Mesenchymal stem cell (in vitro differentiated cells and primary cell): ENCODE results near the gene PPP1R12B.
A peak's percentile ranks its signal among the peaks of the same experiment; 100 is the strongest.

Experiments
- DNase-seq: peaks from one replicate; pipeline ENCODE4 v3.0.0-alpha.2; 2013
- H2AFZ ChIP-seq: one replicate; pipeline ENCODE4 v1.6.1; 2013; ENCODE audit warnings: low read depth, mild to moderate bottlenecking, control low read depth, inconsistent platforms, low read length, moderate library complexity
- H2AK5ac ChIP-seq: 2 replicates; pipeline ENCODE4 v1.6.1; 2013; ENCODE audit warnings: low read length, moderate library complexity, mild to moderate bottlenecking, inconsistent platforms; ENCODE audit not compliant: severe bottlenecking
- H2BK120ac ChIP-seq: one replicate; pipeline ENCODE4 v1.6.1; 2013; ENCODE audit warnings: low read depth, mild to moderate bottlenecking, inconsistent platforms, low read length, moderate library complexity
- H2BK12ac ChIP-seq, 2 experiments: one replicate each; pipeline ENCODE4 v1.6.1; 2013; ENCODE audit warnings: inconsistent platforms in 2 of 2, low read length in 2 of 2, mild to moderate bottlenecking in 2 of 2, moderate library complexity in 2 of 2, control low read depth in 1 of 2
- H2BK15ac ChIP-seq: one replicate; pipeline ENCODE4 v1.6.1; 2013; ENCODE audit warnings: mild to moderate bottlenecking, low read depth, inconsistent platforms; ENCODE audit not compliant: poor library complexity, severe bottlenecking
- H2BK5ac ChIP-seq: 2 replicates; pipeline ENCODE4 v1.6.1; 2013; ENCODE audit warnings: low read depth, mild to moderate bottlenecking, low read length, control low read depth, inconsistent platforms; ENCODE audit not compliant: poor library complexity, severe bottlenecking
- H3K14ac ChIP-seq, 2 experiments: one replicate each; pipeline ENCODE4 v1.6.1; 2013; ENCODE audit warnings: inconsistent platforms in 2 of 2, low read length in 2 of 2, control low read depth in 1 of 2, mild to moderate bottlenecking in 1 of 2, moderate library complexity in 1 of 2
- H3K18ac ChIP-seq, 2 experiments: one replicate each; pipeline ENCODE4 v1.6.1; 2013; ENCODE audit warnings: inconsistent platforms in 2 of 2, low read length in 2 of 2, control low read depth in 1 of 2, low read depth in 1 of 2, mild to moderate bottlenecking in 1 of 2
- H3K23ac ChIP-seq, 2 experiments: one replicate each; pipeline ENCODE4 v1.6.1; 2013; ENCODE audit warnings: inconsistent platforms in 2 of 2, low read length in 2 of 2, mild to moderate bottlenecking in 2 of 2, moderate library complexity in 2 of 2, control low read depth in 1 of 2
- H3K27ac ChIP-seq: 2 replicates; pipeline ENCODE4 v1.5.1; 2013; ENCODE audit warnings: mild to moderate bottlenecking, moderate library complexity, low read length, control low read depth, inconsistent platforms; ENCODE audit not compliant: poor library complexity, severe bottlenecking
- H3K27me3 ChIP-seq, 2 experiments: 2 replicates each; pipeline versions ENCODE4 v1.6.1 to v1.7.0; 2013; ENCODE audit warnings: low read length in 2 of 2, mild to moderate bottlenecking in 2 of 2, moderate library complexity in 2 of 2, control low read depth in 1 of 2, inconsistent platforms in 1 of 2; ENCODE audit not compliant: control insufficient read depth in 1 of 2, insufficient read depth in 1 of 2
- H3K36me3 ChIP-seq, 2 experiments: 2 replicates each; pipeline versions ENCODE4 v1.6.1 to v1.7.0; 2013; ENCODE audit warnings: low read length in 2 of 2, control low read depth in 1 of 2, inconsistent platforms in 1 of 2, low read depth in 1 of 2, mild to moderate bottlenecking in 1 of 2; ENCODE audit not compliant: insufficient read depth in 2 of 2, control insufficient read depth in 1 of 2
- H3K4ac ChIP-seq, 2 experiments: one replicate each; pipeline ENCODE4 v1.6.1; 2013; ENCODE audit warnings: inconsistent platforms in 2 of 2, low read length in 2 of 2, mild to moderate bottlenecking in 2 of 2, moderate library complexity in 2 of 2, control low read depth in 1 of 2, low read depth in 1 of 2
- H3K4me1 ChIP-seq: 2 replicates; pipeline ENCODE4 v1.6.1; 2013; ENCODE audit warnings: low read depth, low read length, control low read depth; ENCODE audit not compliant: control insufficient read depth, insufficient read depth
- H3K4me2 ChIP-seq: 2 replicates; pipeline ENCODE4 v1.6.1; 2013; ENCODE audit warnings: low read length, mild to moderate bottlenecking, inconsistent platforms; ENCODE audit not compliant: poor library complexity, severe bottlenecking
- H3K4me3 ChIP-seq, 2 experiments: 2 replicates each; pipeline versions ENCODE4 v1.5.1 to v1.7.0; 2013; ENCODE audit warnings: low read length in 2 of 2, mild to moderate bottlenecking in 2 of 2, control low read depth in 1 of 2, low read depth in 1 of 2; ENCODE audit not compliant: insufficient read depth in 1 of 2
- H3K79me1 ChIP-seq: replicated peaks from 2 replicates; pipeline ENCODE4 v1.6.1; 2013; ENCODE audit warnings: mild to moderate bottlenecking, control low read depth, low read length, inconsistent platforms; ENCODE audit not compliant: poor library complexity, severe bottlenecking
- H3K9ac ChIP-seq: 2 replicates; pipeline ENCODE4 v1.7.0; 2013; ENCODE audit warnings: mild to moderate bottlenecking, low read length, moderate library complexity
- H3K9me3 ChIP-seq: 2 replicates; pipeline ENCODE4 v1.7.0; 2013; ENCODE audit warnings: mild to moderate bottlenecking, low read length; ENCODE audit not compliant: control insufficient read depth
- H4K8ac ChIP-seq: one replicate; pipeline ENCODE4 v1.6.1; 2013; ENCODE audit warnings: inconsistent platforms, mild to moderate bottlenecking, low read length, moderate library complexity
- H4K91ac ChIP-seq: one replicate; pipeline ENCODE4 v1.6.1; 2013; ENCODE audit warnings: mild to moderate bottlenecking, low read length, inconsistent platforms
- WGBS: methylation state at CpG from one replicate; pipeline ENCODE4 v1.1.7; 2013; ENCODE audit warnings: mixed read lengths; 5-methylcytosine and 5-hydroxymethylcytosine counted together

The PPP1R12B gene

DNA sequence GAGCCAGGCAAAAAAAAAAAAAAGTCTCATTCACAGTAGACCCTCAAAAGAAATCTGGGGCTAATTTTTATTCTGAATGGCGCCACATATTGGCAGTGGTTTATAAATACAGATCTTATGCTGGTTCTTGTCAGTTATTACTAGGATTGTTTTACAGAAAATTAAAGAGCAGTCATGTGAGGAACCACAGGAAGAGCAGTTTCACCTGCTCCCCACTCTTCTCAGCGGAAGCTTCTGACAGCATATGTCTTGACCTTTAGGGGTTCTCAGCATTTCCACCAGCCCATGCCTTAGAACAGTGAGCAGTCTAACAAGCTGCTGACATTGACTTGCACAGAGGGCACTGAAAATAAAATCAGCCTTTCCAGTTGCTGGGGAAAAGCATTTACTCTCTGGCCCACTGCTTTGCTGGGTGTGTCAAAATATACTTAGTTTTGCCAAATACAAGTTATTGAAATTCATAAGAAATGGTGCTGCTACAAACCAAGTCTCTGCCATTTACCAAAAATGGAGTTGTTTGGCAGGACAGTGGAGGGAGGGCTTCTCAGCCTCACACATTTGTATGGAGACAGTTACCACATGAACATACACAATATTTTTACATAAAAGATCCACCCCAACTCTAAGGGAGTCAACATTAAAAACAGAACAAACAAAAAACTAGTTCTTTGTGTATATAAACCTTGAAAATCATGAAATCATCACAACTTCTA lies 217.5 kb downstream of the PPP1R12B start:
- Histone ChIP-seq H3K4me1 (peaks cover 8% of the 10 kb centered on the region), H2BK5ac (no peak overlapping the region), H3K36me3 (peaks cover 0 to 3% of the 10 kb centered on the region in 2 experiments), H3K23ac (no peak overlapping the region), H3K4me3 (no peak overlapping the region), H3K4ac (no peak overlapping the region), H4K91ac (no peak overlapping the region), H2AFZ (no peak overlapping the region), H2BK120ac (no peak overlapping the region), H2BK15ac (no peak overlapping the region), H3K9ac (no peak overlapping the region), H3K4me2 (no peak overlapping the region), H3K27me3 (no peaks in the 10 kb centered on the region), H2AK5ac (no peak overlapping the region), H4K8ac (no peak overlapping the region), H3K27ac (peak overlapping the region; percentile 46), H3K14ac (no peak overlapping the region), H3K9me3 (no peaks in the 10 kb centered on the region), H2BK12ac (no peak overlapping the region), H3K79me1 (no peaks in the 10 kb centered on the region), H3K18ac (no peak overlapping the region)
- 78% methylated on average over 2 of the region's 2 CpGs for WGBS
- DNase-seq = no peak

DNA sequence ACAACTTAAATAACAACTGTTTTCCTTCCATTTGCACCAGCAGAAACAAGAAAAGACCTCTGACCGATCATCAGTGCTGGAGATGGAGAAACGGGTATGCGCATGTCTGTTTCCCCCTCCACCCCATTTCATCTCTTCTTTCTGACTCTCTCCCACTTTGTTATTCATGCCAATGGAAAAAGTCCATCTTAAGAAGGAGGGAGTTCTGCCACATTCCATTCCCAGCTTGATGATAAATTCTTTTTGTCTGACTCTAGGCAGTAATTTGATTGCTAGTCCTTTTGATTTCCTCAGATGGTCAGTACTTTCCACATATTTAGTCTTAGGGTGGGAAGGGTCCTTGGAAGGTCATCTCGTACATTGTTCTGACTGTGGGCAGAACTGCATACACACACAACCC lies 219.2 kb downstream of the PPP1R12B start:
- Histone ChIP-seq H2AK5ac (no peak overlapping the region), H2AFZ (no peak overlapping the region), H2BK5ac (no peak overlapping the region), H3K4ac (no peak overlapping the region), H3K9ac (no peak overlapping the region), H3K18ac (no peak overlapping the region), H2BK120ac (no peak overlapping the region), H3K23ac (no peak overlapping the region), H3K79me1 (no peaks in the 10 kb centered on the region), H3K4me2 (no peak overlapping the region), H2BK15ac (no peak overlapping the region), H3K27me3 (no peaks in the 10 kb centered on the region), H2BK12ac (no peak overlapping the region), H3K4me3 (no peak overlapping the region), H4K8ac (no peak overlapping the region), H3K14ac (no peak overlapping the region), H3K36me3 (peaks cover 0 to 8% of the 10 kb centered on the region in 2 experiments), H3K4me1 (peaks cover 8% of the 10 kb centered on the region), H4K91ac (no peak overlapping the region), H3K27ac (peak overlapping the region; percentile 63), H3K9me3 (no peaks in the 10 kb centered on the region)
- WGBS = 88% methylated on average over 4 of the region's 4 CpGs
- DNase-seq = no peak

DNA sequence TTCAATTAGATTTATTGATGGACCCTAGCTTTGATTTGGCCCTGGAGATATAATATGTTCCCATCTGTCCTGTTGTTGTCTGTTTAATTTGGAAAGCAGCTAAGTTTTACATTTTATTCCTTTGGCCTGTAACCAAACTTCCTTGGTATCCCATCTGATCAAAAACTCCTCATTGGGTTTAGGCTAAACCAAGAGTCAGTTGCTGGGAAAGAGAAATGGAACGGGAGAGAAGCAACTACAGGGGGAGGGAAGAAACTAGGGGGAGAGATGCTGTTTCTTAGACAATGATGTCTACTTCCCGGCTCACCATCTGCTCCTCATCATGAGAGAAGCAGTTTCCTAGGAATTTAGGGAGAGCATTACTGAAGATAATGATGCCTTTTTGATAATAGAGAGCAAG lies 219.9 kb downstream of the PPP1R12B start:
- 86% methylated on average over 1 of the region's 2 CpGs for WGBS
- H3K23ac ChIP-seq = no peak overlapping the region

DNA sequence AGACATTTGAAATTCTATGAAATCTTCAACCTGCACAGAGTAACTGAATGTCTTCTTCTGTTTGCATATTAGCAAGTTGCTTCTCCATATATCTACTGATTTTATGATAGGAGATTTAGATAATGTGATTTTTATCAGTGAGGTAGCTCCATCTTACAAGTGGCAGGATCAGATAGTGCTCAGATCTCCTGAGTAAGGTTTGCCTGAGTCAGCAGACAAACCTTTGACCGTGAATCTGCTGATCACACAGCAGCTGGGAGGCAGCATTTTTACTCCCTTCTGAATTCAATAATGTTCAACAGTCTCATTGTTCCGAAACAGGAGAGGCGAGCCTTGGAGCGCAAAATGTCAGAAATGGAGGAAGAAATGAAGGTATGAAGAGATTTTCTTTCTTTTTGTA lies 220.3 kb downstream of the PPP1R12B start:
- no peak overlapping the region for H3K14ac ChIP-seq

More for the DNA sequence above, 219.9 kb downstream of the PPP1R12B start:
- Histone ChIP-seq H3K9me3 (no peaks in the 10 kb centered on the region), H2BK15ac (no peak overlapping the region), H3K36me3 (peaks cover 0 to 8% of the 10 kb centered on the region in 2 experiments), H3K27me3 (no peaks in the 10 kb centered on the region), H3K27ac (peak overlapping the region; percentile 19), H3K9ac (no peak overlapping the region), H3K4me3 (no peak overlapping the region), H3K4me2 (no peak overlapping the region), H2AFZ (no peak overlapping the region), H3K4ac (no peak overlapping the region), H2BK5ac (no peak overlapping the region), H4K8ac (no peak overlapping the region), H3K4me1 (peaks cover 8% of the 10 kb centered on the region), H2AK5ac (peak overlapping the region; percentile 47), H2BK120ac (no peak overlapping the region), H3K18ac (no peak overlapping the region), H3K14ac (no peak overlapping the region), H2BK12ac (no peak overlapping the region), H3K79me1 (no peaks in the 10 kb centered on the region), H4K91ac (no peak overlapping the region)
- no peak for DNase-seq

More for the DNA sequence above, 220.3 kb downstream of the PPP1R12B start:
- Histone ChIP-seq H3K9ac (peak overlapping the region; percentile 7), H3K23ac (no peak overlapping the region), H3K27me3 (no peaks in the 10 kb centered on the region), H3K18ac (no peak overlapping the region), H3K4ac (no peak overlapping the region), H3K36me3 (peaks cover 0 to 8% of the 10 kb centered on the region in 2 experiments), H2BK5ac (no peak overlapping the region), H4K8ac (no peak overlapping the region), H3K4me2 (no peak overlapping the region), H3K9me3 (no peaks in the 10 kb centered on the region), H2BK15ac (no peak overlapping the region), H2AK5ac (peak overlapping the region; percentile 13), H2AFZ (no peak overlapping the region), H3K4me1 (peaks cover 8% of the 10 kb centered on the region), H2BK12ac (no peak overlapping the region), H3K27ac (peak overlapping the region; percentile 55), H4K91ac (no peak overlapping the region), H3K79me1 (no peaks in the 10 kb centered on the region), H2BK120ac (no peak overlapping the region), H3K4me3 (no peak overlapping the region)
- DNase-seq = no peak
- 36% methylated on average over 1 of the region's 4 CpGs for WGBS
